Measurements from ENCODE around the gene RPS2.

- TF ChIP-seq POLR2A (IDR thresholded peaks at IDR 0.05): no peak
- TF ChIP-seq, protein P1, sequence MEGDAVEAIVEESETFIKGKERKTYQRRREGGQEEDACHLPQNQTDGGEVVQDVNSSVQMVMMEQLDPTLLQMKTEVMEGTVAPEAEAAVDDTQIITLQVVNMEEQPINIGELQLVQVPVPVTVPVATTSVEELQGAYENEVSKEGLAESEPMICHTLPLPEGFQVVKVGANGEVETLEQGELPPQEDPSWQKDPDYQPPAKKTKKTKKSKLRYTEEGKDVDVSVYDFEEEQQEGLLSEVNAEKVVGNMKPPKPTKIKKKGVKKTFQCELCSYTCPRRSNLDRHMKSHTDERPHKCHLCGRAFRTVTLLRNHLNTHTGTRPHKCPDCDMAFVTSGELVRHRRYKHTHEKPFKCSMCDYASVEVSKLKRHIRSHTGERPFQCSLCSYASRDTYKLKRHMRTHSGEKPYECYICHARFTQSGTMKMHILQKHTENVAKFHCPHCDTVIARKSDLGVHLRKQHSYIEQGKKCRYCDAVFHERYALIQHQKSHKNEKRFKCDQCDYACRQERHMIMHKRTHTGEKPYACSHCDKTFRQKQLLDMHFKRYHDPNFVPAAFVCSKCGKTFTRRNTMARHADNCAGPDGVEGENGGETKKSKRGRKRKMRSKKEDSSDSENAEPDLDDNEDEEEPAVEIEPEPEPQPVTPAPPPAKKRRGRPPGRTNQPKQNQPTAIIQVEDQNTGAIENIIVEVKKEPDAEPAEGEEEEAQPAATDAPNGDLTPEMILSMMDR (IDR thresholded peaks at IDR 0.05): no peak
- TF ChIP-seq POLR2AphosphoS5 (IDR thresholded peaks at IDR 0.05; ENCODE audit: insufficient read depth in 1 of 2, low read depth in 1 of 2): no peak
Observed at GRCh38 chr16:2001035-2001434, 36.4 kb upstream of the RPS2 start.
